Tibial nerve (tissue), 3 donors: Measurements from ENCODE around the gene GARIN5B.

Experiments used
- POLR2A ChIP-seq, 2 donors: fragments of 450-650 bp; IDR thresholded peaks; one replicate each; pipeline ENCODE4 v1.6.1; 2017; ENCODE audit warnings: antibody characterized with exemption in 2 of 2, mild to moderate bottlenecking in 2 of 2, moderate library complexity in 2 of 2
- TF ChIP-seq, protein P1 (sequence below), 5 experiments: fragments of 200-600 bp in 3 of 5; fragments of 450-650 bp in 2 of 5; sonication (generic) in 3 of 5; IDR thresholded peaks; one replicate each; pipeline ENCODE4 v1.5.1; 2016 to 2019; ENCODE audit warnings: antibody characterized with exemption in 5 of 5, mild to moderate bottlenecking in 3 of 5, moderate library complexity in 2 of 5

DNA sequence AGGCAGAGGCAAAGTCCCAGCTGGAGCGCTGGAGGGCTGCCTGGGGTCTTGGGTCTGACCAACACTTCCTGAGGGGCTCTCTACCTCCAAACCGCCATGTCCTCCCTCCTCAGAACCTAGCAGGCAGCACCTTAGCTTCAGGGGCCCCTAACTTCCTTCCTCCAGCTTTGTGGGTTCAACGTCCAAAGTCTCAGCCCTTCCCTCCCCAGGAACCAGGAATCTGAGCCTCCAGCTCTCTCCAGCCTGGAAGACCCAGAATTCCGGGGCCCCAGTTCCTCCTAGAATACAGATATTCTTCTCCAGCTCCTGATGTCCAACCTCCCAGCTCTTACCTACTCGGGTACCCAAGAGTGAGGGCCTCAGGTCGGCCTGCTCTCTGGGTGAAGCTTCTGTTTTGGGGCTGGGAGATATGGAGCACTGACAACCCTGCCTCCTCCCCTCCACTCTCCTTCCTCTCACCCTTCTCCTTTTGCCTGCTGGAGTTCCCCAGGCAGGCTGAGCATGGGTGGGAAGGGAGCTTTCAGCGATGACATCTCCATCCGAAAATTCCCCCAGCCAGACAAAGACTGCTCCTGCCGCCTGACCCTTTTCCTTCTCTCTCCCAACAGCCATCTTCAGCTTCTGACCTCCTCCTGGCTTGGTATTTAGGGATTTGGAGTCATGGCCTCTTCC, 41.5 kb downstream of the GARIN5B start:
- TF ChIP-seq, protein P1, sequence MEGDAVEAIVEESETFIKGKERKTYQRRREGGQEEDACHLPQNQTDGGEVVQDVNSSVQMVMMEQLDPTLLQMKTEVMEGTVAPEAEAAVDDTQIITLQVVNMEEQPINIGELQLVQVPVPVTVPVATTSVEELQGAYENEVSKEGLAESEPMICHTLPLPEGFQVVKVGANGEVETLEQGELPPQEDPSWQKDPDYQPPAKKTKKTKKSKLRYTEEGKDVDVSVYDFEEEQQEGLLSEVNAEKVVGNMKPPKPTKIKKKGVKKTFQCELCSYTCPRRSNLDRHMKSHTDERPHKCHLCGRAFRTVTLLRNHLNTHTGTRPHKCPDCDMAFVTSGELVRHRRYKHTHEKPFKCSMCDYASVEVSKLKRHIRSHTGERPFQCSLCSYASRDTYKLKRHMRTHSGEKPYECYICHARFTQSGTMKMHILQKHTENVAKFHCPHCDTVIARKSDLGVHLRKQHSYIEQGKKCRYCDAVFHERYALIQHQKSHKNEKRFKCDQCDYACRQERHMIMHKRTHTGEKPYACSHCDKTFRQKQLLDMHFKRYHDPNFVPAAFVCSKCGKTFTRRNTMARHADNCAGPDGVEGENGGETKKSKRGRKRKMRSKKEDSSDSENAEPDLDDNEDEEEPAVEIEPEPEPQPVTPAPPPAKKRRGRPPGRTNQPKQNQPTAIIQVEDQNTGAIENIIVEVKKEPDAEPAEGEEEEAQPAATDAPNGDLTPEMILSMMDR (IDR thresholded peaks at IDR 0.05), result no peak
- TF ChIP-seq POLR2A (IDR thresholded peaks at IDR 0.05), result no peak
